Osteocyte (in vitro differentiated cells): Measurements from ENCODE around the gene OR2A14. TPM values are rescaled to one million over a fixed set of nuclear protein-coding genes. Genes with fewer than 3 reads are reported as not detected.
"Not testable (repeated sequence)": the region's sequence is repeated elsewhere in the genome, so short reads cannot be mapped to it uniquely, and the experiment has no call there.

ENCODE experiments used
- DNase-seq: peaks from one replicate; pipeline ENCODE4 v3.0.0; 2021; ENCODE audit warnings: mixed read lengths; ENCODE audit not compliant: unreplicated experiment; ENCODE audit errors: extremely low spot score
- H3K27ac Mint-ChIP-seq: one replicate; pipeline ENCODE4 v1.8.0; 2021; ENCODE audit warnings: mild to moderate bottlenecking, mixed read lengths; ENCODE audit not compliant: unreplicated experiment
- H3K27me3 Mint-ChIP-seq: one replicate; pipeline ENCODE4 v1.8.0; 2021; ENCODE audit warnings: mixed read lengths; ENCODE audit not compliant: unreplicated experiment
- H3K36me3 Mint-ChIP-seq: one replicate; pipeline ENCODE4 v1.8.0; 2021; ENCODE audit warnings: mixed read lengths; ENCODE audit not compliant: unreplicated experiment
- H3K4me1 Mint-ChIP-seq: one replicate; pipeline ENCODE4 v1.8.0; 2021; ENCODE audit warnings: mixed read lengths; ENCODE audit not compliant: unreplicated experiment
- H3K4me3 Mint-ChIP-seq: one replicate; pipeline ENCODE4 v1.8.0; 2021; ENCODE audit warnings: mild to moderate bottlenecking, moderate library complexity, mixed read lengths; ENCODE audit not compliant: unreplicated experiment
- H3K9me3 Mint-ChIP-seq: one replicate; pipeline ENCODE4 v1.8.0; 2021; ENCODE audit warnings: mixed read lengths; ENCODE audit not compliant: unreplicated experiment
- CTCF ChIP-seq: fragments of 200-600 bp; sonication (generic); IDR thresholded peaks from 2 replicates; pipeline ENCODE4 v1.5.0; 2021; ENCODE audit warnings: antibody characterized with exemption, mild to moderate bottlenecking, moderate library complexity
- total RNA-seq: library from RNA; stranded (reverse); gene quantifications from 2 replicates; pipeline ENCODE4 v1.2.1, GENCODE V29; 2021

Gene OR2A14
- total RNA-seq, 1 donor from 2014 or later, result not detected

- no peak for TF ChIP-seq CTCF
- Mint-ChIP-seq H3K27me3 (peaks cover 36% of the 10 kb centered on the region), H3K4me1 (no peaks in the 10 kb centered on the region), H3K9me3 (no peaks in the 10 kb centered on the region), H3K27ac (no peak within 1 kb of the TSS), H3K36me3 (no peaks in the 10 kb centered on the region), H3K4me3 (no peak within 1 kb of the TSS)
- DNase-seq, result no peak
Measured at GRCh38 chr7:144109283-144109682, 13.7 kb upstream of the OR2A14 start, which contains the start of gene OR2A2. OR2A2 (plus strand) TSS chr7:144109583; CDS start chr7:144109583, 0 bp downstream.

GRCh38 chr7:144110272-144110671 lies 12.7 kb upstream of the OR2A14 start:
- Mint-ChIP-seq H3K4me1 (no peaks in the 10 kb centered on the region), H3K36me3 (no peaks in the 10 kb centered on the region), H3K9me3 (no peaks in the 10 kb centered on the region), H3K4me3 (no peak overlapping the region), H3K27ac (no peak overlapping the region), H3K27me3 (peaks cover 32% of the 10 kb centered on the region)
- DNase-seq, result no peak
- TF ChIP-seq CTCF, result no peak

GRCh38 chr7:144113651-144114050 lies 9.3 kb upstream of the OR2A14 start:
- Mint-ChIP-seq H3K27me3 (peaks cover 33% of the 10 kb centered on the region), H3K27ac (no peak overlapping the region), H3K4me1 (peaks cover 2% of the 10 kb centered on the region), H3K4me3 (no peak overlapping the region), H3K9me3 (no peaks in the 10 kb centered on the region), H3K36me3 (no peaks in the 10 kb centered on the region)
- DNase-seq, result no peak
- TF ChIP-seq CTCF, result no peak

- no peak overlapping the region for H3K4me3 Mint-ChIP-seq
- TF ChIP-seq CTCF, result no peak
- H3K36me3 Mint-ChIP-seq, result no peaks in the 10 kb centered on the region
- peaks cover 26% of the 10 kb centered on the region for H3K27me3 Mint-ChIP-seq
- H3K27ac Mint-ChIP-seq, result no peak overlapping the region
- peaks cover 2% of the 10 kb centered on the region for H3K4me1 Mint-ChIP-seq
- no peaks in the 10 kb centered on the region for H3K9me3 Mint-ChIP-seq
- DNase-seq, result no peak
Measured at GRCh38 chr7:144118341-144118740, 4.6 kb upstream of the OR2A14 start.

GRCh38 chr7:144127714-144128334 lies 4.8 kb downstream of the OR2A14 start:
- peaks cover 16% of the 10 kb centered on the region for H3K27me3 Mint-ChIP-seq
- H3K36me3 Mint-ChIP-seq, result no peaks in the 10 kb centered on the region
- no peaks in the 10 kb centered on the region for H3K4me1 Mint-ChIP-seq
- H3K27ac Mint-ChIP-seq, result no peak overlapping the region
- no peaks in the 10 kb centered on the region for H3K9me3 Mint-ChIP-seq
- TF ChIP-seq CTCF, result peak; percentile 80
- peak; percentile 91 for DNase-seq
- no peak overlapping the region for H3K4me3 Mint-ChIP-seq

- not testable (repeated sequence) for H3K9me3 Mint-ChIP-seq, H3K4me1 Mint-ChIP-seq, DNase-seq, H3K36me3 Mint-ChIP-seq, H3K27ac Mint-ChIP-seq, H3K4me3 Mint-ChIP-seq
- H3K27me3 Mint-ChIP-seq, result peaks cover 13% of the 10 kb centered on the region
Measured at GRCh38 chr7:144129601-144130000, 6.6 kb downstream of the OR2A14 start.
